Mammary epithelial cell (primary cell): Measurements from ENCODE around the gene MIF4GD.

Experiments used
- EZH2 ChIP-seq: IDR thresholded peaks from 2 replicates; pipeline ENCODE4 v1.6.1; 2012; ENCODE audit warnings: low read length, inconsistent platforms, borderline replicate concordance
- TF ChIP-seq, protein P1 (sequence below), 2 donors: IDR thresholded peaks in 1 of 2; conservative IDR thresholded peaks in 1 of 2; 2 replicates each; pipeline ENCODE4 v1.5.1; 2011 to 2012; ENCODE audit warnings: inconsistent platforms in 2 of 2, low read length in 2 of 2, mild to moderate bottlenecking in 2 of 2, control low read depth in 1 of 2, low read depth in 1 of 2; ENCODE audit not compliant: insufficient read depth in 1 of 2; ENCODE audit errors: extremely low read depth in 1 of 2

DNA sequence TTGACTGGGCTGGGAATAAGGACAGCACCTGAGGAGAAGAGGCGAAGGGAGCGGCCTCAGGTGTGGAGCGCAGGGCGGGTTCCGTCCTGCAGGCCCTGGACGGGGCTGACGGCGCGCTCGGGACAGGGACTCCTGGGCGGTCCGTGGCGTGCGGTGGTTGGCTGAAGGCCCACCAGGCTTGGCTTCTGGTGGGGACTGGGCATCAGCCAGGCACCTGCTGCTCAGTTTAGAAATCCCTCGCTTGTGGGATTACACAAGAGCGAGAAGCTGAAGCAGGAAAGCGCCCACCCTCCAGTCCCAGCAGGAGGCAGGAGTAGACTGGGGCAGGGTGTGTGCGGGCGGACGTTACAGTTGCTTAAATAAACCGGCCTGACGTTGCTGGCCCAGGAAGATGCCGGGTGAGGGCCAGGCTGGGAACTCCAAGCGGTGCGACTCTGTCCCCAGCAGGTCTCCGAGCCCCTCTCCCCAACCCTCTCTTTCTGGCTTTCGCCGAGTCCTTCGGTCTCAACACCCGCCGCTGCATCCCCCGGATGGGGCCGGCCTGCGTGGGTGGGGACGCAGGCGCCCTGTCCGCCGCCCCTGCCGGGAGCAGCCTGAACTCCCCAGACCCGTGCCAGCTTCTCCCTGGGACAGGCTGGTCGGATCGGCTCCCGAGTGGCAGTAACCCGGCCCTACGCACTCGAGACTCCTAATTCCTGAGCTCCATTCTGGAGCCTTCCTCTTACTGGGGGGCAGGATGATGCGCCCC, 639 bp downstream of the MIF4GD start:
- TF ChIP-seq, protein P1, sequence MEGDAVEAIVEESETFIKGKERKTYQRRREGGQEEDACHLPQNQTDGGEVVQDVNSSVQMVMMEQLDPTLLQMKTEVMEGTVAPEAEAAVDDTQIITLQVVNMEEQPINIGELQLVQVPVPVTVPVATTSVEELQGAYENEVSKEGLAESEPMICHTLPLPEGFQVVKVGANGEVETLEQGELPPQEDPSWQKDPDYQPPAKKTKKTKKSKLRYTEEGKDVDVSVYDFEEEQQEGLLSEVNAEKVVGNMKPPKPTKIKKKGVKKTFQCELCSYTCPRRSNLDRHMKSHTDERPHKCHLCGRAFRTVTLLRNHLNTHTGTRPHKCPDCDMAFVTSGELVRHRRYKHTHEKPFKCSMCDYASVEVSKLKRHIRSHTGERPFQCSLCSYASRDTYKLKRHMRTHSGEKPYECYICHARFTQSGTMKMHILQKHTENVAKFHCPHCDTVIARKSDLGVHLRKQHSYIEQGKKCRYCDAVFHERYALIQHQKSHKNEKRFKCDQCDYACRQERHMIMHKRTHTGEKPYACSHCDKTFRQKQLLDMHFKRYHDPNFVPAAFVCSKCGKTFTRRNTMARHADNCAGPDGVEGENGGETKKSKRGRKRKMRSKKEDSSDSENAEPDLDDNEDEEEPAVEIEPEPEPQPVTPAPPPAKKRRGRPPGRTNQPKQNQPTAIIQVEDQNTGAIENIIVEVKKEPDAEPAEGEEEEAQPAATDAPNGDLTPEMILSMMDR (conservative IDR thresholded peaks at IDR 0.05 in 1 of 2, IDR thresholded peaks at IDR 0.05 in 1 of 2; ENCODE audit: extremely low read depth in 1 of 2, insufficient read depth in 1 of 2, low read depth in 1 of 2, low read length in 2 of 2) = peak; percentile 28 to 50
- TF ChIP-seq EZH2 = no peak
